OCI-M2 (cell line): ENCODE data around the gene ZNF793.

Experiments
- DNase-seq: peaks from one replicate; lab custom pipeline; 2025; ENCODE audit not compliant: unreplicated experiment; lab: John Stamatoyannopoulos, UW

ZNF793 gene

DNA sequence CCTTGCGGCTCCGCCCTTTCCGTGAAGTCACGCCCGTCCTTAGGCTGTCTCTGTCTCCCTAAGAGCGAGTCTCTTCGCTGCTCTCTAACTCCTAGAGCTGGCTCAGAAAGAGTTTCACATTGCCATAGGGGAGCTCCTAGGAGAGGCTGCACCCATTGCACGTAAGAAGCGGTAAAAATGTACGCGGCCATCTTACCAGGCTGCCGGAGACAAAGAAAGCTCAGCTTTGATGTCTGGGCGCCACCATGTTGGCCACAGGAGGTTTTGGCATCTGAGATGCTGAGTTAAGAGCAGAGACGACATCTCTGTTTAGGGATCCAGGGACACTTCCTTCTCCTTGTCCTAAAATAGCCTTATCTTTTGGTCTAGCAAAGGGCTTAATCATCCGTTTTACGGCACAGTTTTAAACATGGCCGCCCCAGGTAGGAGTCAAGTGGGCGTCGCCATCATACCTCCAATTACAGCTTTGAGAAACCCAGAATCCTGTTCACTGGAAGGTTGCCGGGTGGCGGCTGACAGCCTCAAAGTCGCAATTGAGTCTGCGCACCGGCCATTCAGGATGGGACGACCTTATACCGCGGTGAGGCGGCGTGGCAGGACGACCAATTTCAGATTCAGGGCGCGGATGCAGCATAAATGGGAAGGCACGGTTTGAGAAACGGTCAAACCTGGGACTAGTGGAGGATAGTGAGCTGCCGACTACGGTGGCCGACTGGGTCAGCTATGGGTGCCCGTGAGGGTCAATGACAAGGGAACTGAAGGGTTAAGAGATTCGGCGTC lies at the start of gene ZNF793:
TSS of gene ZNF793 (plus strand) at position 553 of the 780 bp plus-strand sequence. CDS start 16,501 bp downstream, outside the sequence.
- peak; percentile 72 for DNase-seq

GRCh38 chr19:37466277-37466797 lies 40.4 kb upstream of the ZNF793 start:
- DNase-seq: no peak

GRCh38 chr19:37466798-37467607 lies 39.7 kb upstream of the ZNF793 start, which contains the start of gene ZNF569:
Gene ZNF569 (minus strand): TSS chr19:37467444. CDS start chr19:37444921, 22,523 bp downstream.
- DNase-seq: peak; percentile 99

DNA sequence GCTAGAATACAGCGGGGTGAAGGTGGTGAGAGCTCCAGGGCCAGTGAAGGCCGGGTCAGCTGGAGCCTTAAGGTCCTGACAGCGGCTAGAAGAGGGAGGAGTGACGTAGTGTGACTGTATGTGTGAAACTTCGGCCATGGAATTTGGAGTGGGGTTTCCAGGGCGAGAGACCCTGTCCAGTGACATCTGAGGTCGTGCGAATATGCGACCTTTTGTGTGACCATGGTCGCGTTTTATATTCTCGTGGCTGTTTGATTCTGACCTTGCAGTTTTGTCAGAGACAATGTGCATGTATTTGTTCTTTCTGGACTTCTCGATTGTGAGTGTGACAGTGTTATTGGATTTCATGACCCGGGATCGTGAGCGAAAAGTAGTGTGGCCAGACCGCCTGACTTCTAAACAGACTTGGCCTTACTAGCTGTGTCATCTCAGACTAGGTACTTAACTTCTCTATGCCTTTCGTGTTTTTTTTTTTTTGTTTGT lies 39.1 kb upstream of the ZNF793 start:
- DNase-seq: no peak

GRCh38 chr19:37468961-37469777 lies 37.6 kb upstream of the ZNF793 start, which contains the start of gene ZNF570:
Gene ZNF570 (plus strand): TSS chr19:37469356. CDS start chr19:37470355, 999 bp downstream.
- DNase-seq: peak; percentile 97

DNA sequence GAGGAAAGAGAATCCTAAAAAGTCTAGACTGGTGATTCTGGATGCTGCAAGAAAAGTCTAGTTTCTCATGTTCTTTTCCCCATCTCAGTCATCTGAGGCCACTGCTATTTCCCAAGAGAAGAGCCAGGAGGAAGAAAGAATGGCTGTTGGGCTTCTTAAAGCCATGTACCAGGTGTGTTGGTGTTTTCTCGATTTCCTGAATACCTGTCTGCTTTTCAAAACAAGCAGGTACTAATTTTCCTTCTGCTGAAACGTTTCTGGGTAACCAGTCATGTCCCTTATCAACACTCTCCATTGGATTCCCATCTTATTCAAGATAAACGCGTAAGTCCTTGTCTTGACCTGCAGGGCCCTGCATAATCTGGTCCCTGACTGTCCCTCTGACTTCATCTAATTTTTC lies 36.5 kb upstream of the ZNF793 start:
- no peak for DNase-seq

GRCh38 chr19:37472165-37472564 lies 34.6 kb upstream of the ZNF793 start:
- DNase-seq: no peak

- DNase-seq: no peak
These were observed 22.2 kb upstream of the ZNF793 start for GRCh38 chr19:37484406-37485168.

GRCh38 chr19:37492213-37492612 lies 14.5 kb upstream of the ZNF793 start:
- DNase-seq: no peak

- no peak for DNase-seq
These were observed 767 bp upstream of the ZNF793 start for GRCh38 chr19:37505958-37506386.

GRCh38 chr19:37507167-37507464 lies 377 bp downstream of the ZNF793 start:
- DNase-seq: no peak

DNA sequence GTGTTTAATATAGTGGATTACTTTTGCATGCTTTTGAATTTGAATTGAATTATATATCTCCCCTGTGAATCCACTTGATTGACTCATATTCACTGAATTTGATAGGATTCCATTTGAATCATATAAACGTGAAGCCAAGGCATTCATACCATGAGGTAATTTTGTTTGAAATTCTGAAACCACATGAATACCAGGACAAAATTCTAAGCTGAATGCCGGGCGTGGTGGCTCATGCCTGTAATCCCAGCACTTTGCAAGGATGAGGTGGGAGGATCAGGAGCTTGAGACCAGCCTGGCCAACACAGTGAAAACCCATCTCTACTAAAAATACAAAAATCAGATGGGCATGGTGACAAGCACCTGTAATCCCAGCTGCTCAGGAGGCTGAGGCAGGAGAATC lies 4.4 kb downstream of the ZNF793 start:
- DNase-seq: no peak

- no peak for DNase-seq
These were observed 5.1 kb downstream of the ZNF793 start for GRCh38 chr19:37511821-37512220.

GRCh38 chr19:37513397-37513796 lies 6.7 kb downstream of the ZNF793 start:
- DNase-seq: no peak

- peak; percentile 59 for DNase-seq
These were observed 13.2 kb downstream of the ZNF793 start for GRCh38 chr19:37519890-37520289.

- DNase-seq: no peak
These were observed 30.7 kb downstream of the ZNF793 start for GRCh38 chr19:37537391-37537947.

- peak; percentile 99 for DNase-seq
These were observed 44.6 kb downstream of the ZNF793 start for GRCh38 chr19:37551129-37551993.

DNA sequence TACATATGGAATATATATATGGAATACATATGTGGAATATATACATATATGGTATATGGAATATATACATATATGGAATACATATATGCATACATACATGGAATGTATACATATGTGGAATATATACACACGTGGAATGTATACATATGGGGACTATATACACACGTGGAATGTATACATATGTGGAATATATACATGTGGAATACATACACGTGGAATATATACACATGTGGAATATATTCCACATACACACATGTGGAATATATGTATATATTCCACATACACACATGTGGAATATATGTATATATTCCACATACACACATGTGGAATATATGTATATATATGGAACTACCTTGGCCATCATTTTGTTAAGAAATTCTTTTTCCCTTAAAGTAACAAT lies 56.8 kb downstream of the ZNF793 start:
- no peak for DNase-seq
